Right lobe of liver (tissue), 6 donors: ENCODE data around the gene GFI1B. TPM values are rescaled to one million over a fixed set of nuclear protein-coding genes. Genes with fewer than 3 reads are reported as not detected.

ENCODE experiments used
- ATAC-seq, 4 donors: fragments of 200-7000 bp; cut with Tn5 transposase; one replicate each; pipeline ENCODE4 v1.9.1; 2020; ENCODE audit warnings: mild to moderate bottlenecking in 4 of 4, moderate library complexity in 4 of 4
- DNase-seq, 3 donors: peaks; one replicate each; pipeline ENCODE4 v3.0.0-alpha.2; 2020
- H3K27ac ChIP-seq, 3 donors: fragments of 200-600 bp; one replicate each; pipeline ENCODE4 v1.8.0; 2022
- H3K27me3 ChIP-seq, 2 donors: fragments of 200-600 bp; one replicate each; pipeline ENCODE4 v1.8.0; 2022
- H3K36me3 ChIP-seq, 4 donors: fragments of 200-600 bp; sonication (generic) in 1 of 4; one replicate each; pipeline versions ENCODE4 v1.5.1 to v1.8.0; 2017 to 2022; ENCODE audit warnings: control low read depth in 1 of 4
- H3K4me1 ChIP-seq, 4 donors: fragments of 200-600 bp; sonication (generic) in 1 of 4; one replicate each; pipeline versions ENCODE4 v1.5.1 to v1.8.0; 2017 to 2022; ENCODE audit warnings: control low read depth in 1 of 4
- H3K4me3 ChIP-seq, 3 donors: fragments of 200-600 bp; one replicate each; pipeline ENCODE4 v1.8.0; 2022
- H3K9me3 ChIP-seq, 4 donors: fragments of 200-600 bp; sonication (generic) in 1 of 4; one replicate each; pipeline versions ENCODE4 v1.5.1 to v1.8.0; 2017 to 2022; ENCODE audit warnings: control low read depth in 1 of 4
- CTCF ChIP-seq, 4 donors: fragments of 200-600 bp in 3 of 4; fragments of 450-650 bp in 1 of 4; IDR thresholded peaks; one replicate each; pipeline versions ENCODE4 v1.5.1 to v1.8.0; 2016 to 2022; ENCODE audit warnings: antibody characterized with exemption in 4 of 4, mild to moderate bottlenecking in 2 of 4
- POLR2A ChIP-seq: fragments of 450-650 bp; IDR thresholded peaks from one replicate; pipeline ENCODE4 v1.6.1; 2017; ENCODE audit warnings: antibody characterized with exemption, mild to moderate bottlenecking
- WGBS: methylation state at CpG from one replicate; pipeline ENCODE4 v1.1.6; 2018; ENCODE audit warnings: low coverage, low lambda C conversion rate; ENCODE audit not compliant: insufficient coverage; ENCODE audit errors: missing lambda C conversion rate; 5-methylcytosine and 5-hydroxymethylcytosine counted together
- intact Hi-C, 2 donors: fragments of 100-400 bp; cut with DNase I; formaldehyde crosslinking; loops; one replicate each; pipeline versions ENCODE4 v1.11.2 to v1.14.1; 2022
- total RNA-seq, 6 experiments: library from RNA; depleted of rRNA in 2 of 6; stranded (reverse); fragments of >200 nt in 2 of 6; fragmentation: NEBNext Ultra II Directional in 3 of 6; extraction: Animal tissue kit (Norgen Biotek cat#: 25700) in 3 of 6; gene quantifications; one replicate each; pipeline versions ENCODE4 v1.1.0 to v1.2.4, GENCODE V29; 2016 to 2023
- donor health status: DM: no; HTN: yes; CAD: no.
- donor health status: DM: no; HTN: no; CAD: no.
- donor health status: DM: no; HTN: no; CAD: no.
- donor health status: DM: no; HTN: yes; CAD: no.
- donor health status: DM: no; HTN: yes; CAD: no.

The GFI1B gene
- total RNA-seq, 6 experiments from 2014 or later, result 0.24 to 0.64 (median 0.39) TPM; not detected in 3

- H3K4me3 ChIP-seq, result no peak overlapping the region
- no peaks in the 10 kb centered on the region for H3K36me3 ChIP-seq
- DNase-seq, result no peak
- H3K27me3 ChIP-seq, result no peaks in the 10 kb centered on the region
- TF ChIP-seq CTCF (IDR thresholded peaks at IDR 0.05), result no peak
- TF ChIP-seq POLR2A, result no peak
- 40% methylated on average over 3 of the region's 3 CpGs for WGBS
- intact Hi-C loops, result no loop called here
- no peak for ATAC-seq
- H3K27ac ChIP-seq, result no peak overlapping the region
- no peaks in the 10 kb centered on the region for H3K9me3 ChIP-seq
- H3K4me1 ChIP-seq, result peaks cover 0 to 10% (median 2%) of the 10 kb centered on the region in 4 donors
Measured at GRCh38 chr9:133026426-133026825, 47.9 kb downstream of the GFI1B start.

GRCh38 chr9:133027134-133027533 lies 48.6 kb downstream of the GFI1B start:
- DNase-seq (no peak), ATAC-seq (no peak)
- no peaks in the 10 kb centered on the region for H3K27me3 ChIP-seq
- WGBS, result 36% methylated on average over 5 of the region's 5 CpGs
- no peaks in the 10 kb centered on the region for H3K9me3 ChIP-seq
- H3K4me3 ChIP-seq, result no peak overlapping the region
- TF ChIP-seq CTCF (IDR thresholded peaks at IDR 0.05), result no peak
- no peak for TF ChIP-seq POLR2A
- no peak overlapping the region for H3K27ac ChIP-seq
- no peaks in the 10 kb centered on the region for H3K36me3 ChIP-seq
- intact Hi-C loops, result no loop called here
- peaks cover 0 to 15% (median 5%) of the 10 kb centered on the region in 4 donors for H3K4me1 ChIP-seq

GRCh38 chr9:133028221-133028620 lies 49.7 kb downstream of the GFI1B start:
- no peak for TF ChIP-seq POLR2A
- TF ChIP-seq CTCF (IDR thresholded peaks at IDR 0.05), result no peak
- Histone ChIP-seq H3K36me3 (no peaks in the 10 kb centered on the region), H3K9me3 (no peaks in the 10 kb centered on the region), H3K4me3 (no peak overlapping the region), H3K4me1 (peaks cover 0 to 13% (median 5%) of the 10 kb centered on the region in 4 donors), H3K27ac (no peak overlapping the region), H3K27me3 (no peaks in the 10 kb centered on the region)
- ATAC-seq (no peak), DNase-seq (no peak)
- intact Hi-C loops, result no loop called here
- 86% methylated on average over 3 of the region's 3 CpGs for WGBS

DNA sequence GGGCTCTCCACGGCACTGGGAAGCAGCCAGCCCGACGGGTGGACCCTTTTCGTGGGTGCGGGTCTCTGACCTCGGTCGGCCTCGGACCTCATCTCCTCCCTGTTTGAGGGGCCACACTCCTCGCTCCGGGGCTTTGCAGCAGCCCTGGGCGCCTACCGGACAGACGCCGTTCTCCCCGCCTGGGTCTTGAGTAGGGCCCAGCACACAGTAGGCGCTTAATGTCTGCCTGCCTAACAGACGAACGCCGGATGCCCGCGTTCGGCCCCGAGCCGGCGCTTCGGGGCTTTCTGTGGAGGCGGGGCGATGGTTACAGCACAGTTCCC lies 51.5 kb downstream of the GFI1B start:
- intact Hi-C loops, result no loop called here
- ATAC-seq (peak in 2 of 4 donors; percentile 1 to 3), DNase-seq (peak in 1 of 3 donors; percentile 65)
- Histone ChIP-seq H3K4me1 (peaks cover 0 to 13% (median 5%) of the 10 kb centered on the region in 4 donors), H3K27me3 (no peaks in the 10 kb centered on the region), H3K9me3 (no peaks in the 10 kb centered on the region), H3K27ac (peak overlapping the region; percentile 47 to 89 (median 70)), H3K4me3 (peak overlapping the region; percentile 83 to 97 (median 97)), H3K36me3 (no peaks in the 10 kb centered on the region)
- 0% methylated on average over 3 of the region's 28 CpGs for WGBS
- TF ChIP-seq CTCF (IDR thresholded peaks at IDR 0.05) (no peak), POLR2A (no peak)
